DND-41 (cell line): ENCODE results near the gene SETD9.

Experiments
- ATAC-seq: fragments of 200-7000 bp; cut with Tn5 transposase; 3 replicates; pipeline ENCODE4 v1.9.1; 2021; ENCODE audit warnings: low read depth; ENCODE audit not compliant: insufficient read depth
- DNase-seq: peaks from one replicate; pipeline ENCODE4 v3.0.0-alpha.2; 2020
- H2AFZ ChIP-seq: 2 replicates; pipeline ENCODE4 v1.6.0; 2012; ENCODE audit warnings: low read depth, low read length
- H3K27ac ChIP-seq: 2 replicates; pipeline ENCODE4 v1.5.1; 2012; ENCODE audit warnings: low read length, inconsistent platforms
- H3K27me3 ChIP-seq: fragments of 200-600 bp; sonication (generic); 2 replicates; pipeline ENCODE4 v1.6.0; 2012; ENCODE audit warnings: low read length, mild to moderate bottlenecking, inconsistent platforms; ENCODE audit not compliant: insufficient read depth, poor library complexity
- H3K36me3 ChIP-seq: 2 replicates; pipeline ENCODE4 v1.5.1; 2012; ENCODE audit warnings: low read length, inconsistent platforms; ENCODE audit not compliant: insufficient read depth
- H3K4me1 ChIP-seq: 2 replicates; pipeline ENCODE4 v1.5.1; 2012; ENCODE audit warnings: mild to moderate bottlenecking, low read length; ENCODE audit not compliant: insufficient read depth
- H3K4me2 ChIP-seq: 2 replicates; pipeline ENCODE4 v1.6.0; 2012; ENCODE audit warnings: mild to moderate bottlenecking, moderate library complexity, low read length, inconsistent platforms; ENCODE audit not compliant: insufficient read depth
- H3K4me3 ChIP-seq, 2 experiments: fragments of 200-600 bp in 1 of 2; shearing (Covaris generic) in 1 of 2; 2 replicates each; pipeline ENCODE4 v1.5.1; 2012 to 2016; ENCODE audit warnings: inconsistent platforms in 2 of 2, low read length in 2 of 2, mild to moderate bottlenecking in 2 of 2, low read depth in 1 of 2, moderate library complexity in 1 of 2
- H3K79me2 ChIP-seq: 2 replicates; pipeline ENCODE4 v1.6.0; 2012; ENCODE audit warnings: low read length, inconsistent platforms; ENCODE audit not compliant: insufficient read depth
- H3K9ac ChIP-seq: 2 replicates; pipeline ENCODE4 v1.6.0; 2012; ENCODE audit warnings: low read depth, mild to moderate bottlenecking, inconsistent platforms, low read length, moderate library complexity
- H3K9me3 ChIP-seq: 2 replicates; pipeline ENCODE4 v1.5.1; 2012; ENCODE audit warnings: low read length, moderate library complexity, mild to moderate bottlenecking, inconsistent platforms; ENCODE audit not compliant: insufficient read depth, severe bottlenecking
- H4K20me1 ChIP-seq: 2 replicates; pipeline ENCODE4 v1.6.0; 2012; ENCODE audit warnings: low read length; ENCODE audit not compliant: insufficient read depth
- EZH2 ChIP-seq: IDR thresholded peaks from 3 replicates; pipeline ENCODE4 v1.6.1; 2012; ENCODE audit warnings: borderline replicate concordance, low read depth, mild to moderate bottlenecking, moderate library complexity, low read length, inconsistent platforms; ENCODE audit not compliant: severe bottlenecking
- TF ChIP-seq, protein P1 (sequence below): IDR thresholded peaks from 2 replicates; pipeline ENCODE4 v1.5.1; 2012; ENCODE audit warnings: borderline replicate concordance, low read length, moderate library complexity, mild to moderate bottlenecking; ENCODE audit not compliant: poor library complexity, severe bottlenecking; ENCODE audit errors: extremely low read depth

Gene SETD9

GRCh38 chr5:56900858-56901578 is 8.4 kb upstream of the SETD9 start:
- peak; percentile 74 for ATAC-seq
- H3K9me3 ChIP-seq = no peaks in the 10 kb centered on the region
- H3K27me3 ChIP-seq = peaks cover 5% of the 10 kb centered on the region
- no peaks in the 10 kb centered on the region for H3K79me2 ChIP-seq
- H3K9ac ChIP-seq = no peak overlapping the region
- no peak overlapping the region for H3K4me2 ChIP-seq
- no peaks in the 10 kb centered on the region for H4K20me1 ChIP-seq
- H3K4me1 ChIP-seq = no peaks in the 10 kb centered on the region; the same call in 1 of the 2 replicates
- no peak overlapping the region for H2AFZ ChIP-seq
- no peak for TF ChIP-seq EZH2
- TF ChIP-seq, protein P1, sequence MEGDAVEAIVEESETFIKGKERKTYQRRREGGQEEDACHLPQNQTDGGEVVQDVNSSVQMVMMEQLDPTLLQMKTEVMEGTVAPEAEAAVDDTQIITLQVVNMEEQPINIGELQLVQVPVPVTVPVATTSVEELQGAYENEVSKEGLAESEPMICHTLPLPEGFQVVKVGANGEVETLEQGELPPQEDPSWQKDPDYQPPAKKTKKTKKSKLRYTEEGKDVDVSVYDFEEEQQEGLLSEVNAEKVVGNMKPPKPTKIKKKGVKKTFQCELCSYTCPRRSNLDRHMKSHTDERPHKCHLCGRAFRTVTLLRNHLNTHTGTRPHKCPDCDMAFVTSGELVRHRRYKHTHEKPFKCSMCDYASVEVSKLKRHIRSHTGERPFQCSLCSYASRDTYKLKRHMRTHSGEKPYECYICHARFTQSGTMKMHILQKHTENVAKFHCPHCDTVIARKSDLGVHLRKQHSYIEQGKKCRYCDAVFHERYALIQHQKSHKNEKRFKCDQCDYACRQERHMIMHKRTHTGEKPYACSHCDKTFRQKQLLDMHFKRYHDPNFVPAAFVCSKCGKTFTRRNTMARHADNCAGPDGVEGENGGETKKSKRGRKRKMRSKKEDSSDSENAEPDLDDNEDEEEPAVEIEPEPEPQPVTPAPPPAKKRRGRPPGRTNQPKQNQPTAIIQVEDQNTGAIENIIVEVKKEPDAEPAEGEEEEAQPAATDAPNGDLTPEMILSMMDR = peak; percentile 84
- H3K27ac ChIP-seq = no peak overlapping the region
- H3K36me3 ChIP-seq = no peaks in the 10 kb centered on the region
- peak; percentile 44 for DNase-seq
- no peak overlapping the region for H3K4me3 ChIP-seq

- Histone ChIP-seq H2AFZ (peak overlapping the region; percentile 92), H3K9ac (peak overlapping the region; percentile 73), H3K9me3 (no peaks in the 10 kb centered on the region), H3K4me3 (peak overlapping the region; percentile 19 to 76; a peak in 3 of 4 replicates), H4K20me1 (no peaks in the 10 kb centered on the region), H3K4me2 (peak overlapping the region; percentile 89), H3K79me2 (no peaks in the 10 kb centered on the region), H3K27me3 (no peaks in the 10 kb centered on the region), H3K4me1 (peaks cover 25% of the 10 kb centered on the region), H3K36me3 (no peaks in the 10 kb centered on the region), H3K27ac (peak overlapping the region; percentile 73; the same call in 1 of the 2 replicates)
- DNase-seq = no peak
- peak; percentile 5; the same call in 2 of the 3 replicates for ATAC-seq
- peak; percentile 24 for TF ChIP-seq EZH2
- TF ChIP-seq, protein P1 = no peak
Measured at GRCh38 chr5:56908942-56909293, 478 bp upstream of the SETD9 start.

DNA sequence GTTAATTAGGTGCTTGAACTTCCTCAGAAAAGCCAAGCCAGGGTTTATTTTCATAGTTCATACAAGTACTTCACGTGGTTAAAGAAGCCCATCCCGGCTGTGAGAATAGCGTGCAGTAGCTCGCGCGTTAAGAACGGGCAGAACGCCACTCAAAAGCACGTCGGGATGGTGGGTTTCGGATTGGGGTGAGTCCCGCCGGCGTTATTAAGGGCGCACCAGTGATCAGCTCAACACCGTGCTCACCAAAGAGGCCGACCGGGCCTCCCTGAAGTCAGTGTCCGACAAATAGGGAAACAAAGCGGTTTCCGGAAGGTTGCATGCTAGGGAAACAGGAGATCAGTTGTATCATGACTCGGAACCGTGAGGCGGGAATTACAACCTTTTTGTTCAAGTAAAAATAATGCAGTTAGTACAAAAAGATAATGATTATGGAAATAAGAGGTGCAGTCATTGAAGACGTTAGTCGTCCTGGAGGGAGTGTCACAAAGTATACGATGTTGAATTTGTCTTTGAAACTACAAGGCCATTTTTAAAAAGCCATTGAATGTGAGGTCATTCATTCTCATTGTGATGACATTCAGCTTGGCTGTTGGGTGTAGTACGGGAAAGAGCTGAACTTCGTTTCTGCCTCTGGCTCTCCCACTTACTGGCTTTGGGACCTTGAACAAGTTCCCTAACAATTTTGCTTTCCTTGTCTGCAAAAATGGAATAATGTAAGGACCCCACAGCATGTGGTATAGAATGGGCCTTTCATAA is 992 bp downstream of the SETD9 start:
- no peaks in the 10 kb centered on the region for H4K20me1 ChIP-seq
- H3K79me2 ChIP-seq = no peaks in the 10 kb centered on the region
- no peaks in the 10 kb centered on the region for H3K36me3 ChIP-seq
- peaks cover 25% of the 10 kb centered on the region for H3K4me1 ChIP-seq
- peak overlapping the region; percentile 69 to 76 for H3K4me3 ChIP-seq
- TF ChIP-seq, protein P1 = no peak
- no peak for TF ChIP-seq EZH2
- peak overlapping the region; percentile 88 for H3K27ac ChIP-seq
- H3K4me2 ChIP-seq = peak overlapping the region; percentile 89
- H2AFZ ChIP-seq = peak overlapping the region; percentile 93
- peak; percentile 30 for ATAC-seq
- no peaks in the 10 kb centered on the region for H3K9me3 ChIP-seq
- no peaks in the 10 kb centered on the region for H3K27me3 ChIP-seq
- H3K9ac ChIP-seq = peak overlapping the region; percentile 73
- DNase-seq = no peak
